A549 (cell line): ENCODE data around the gene SMAD6. TPM values are rescaled to one million over a fixed set of nuclear protein-coding genes. Genes with fewer than 3 reads are reported as not detected.

Experiments
- ATAC-seq, 2 experiments: fragments of 200-7000 bp in 1 of 2; fragments of >200 bp in 1 of 2; cut with Nextera tagmentation in 1 of 2; cut with Tn5 transposase in 1 of 2; 3 replicates each; pipeline versions ENCODE4 v1.8.0 to v1.9.1; 2018 to 2020; ENCODE audit warnings: mild to moderate bottlenecking in 1 of 2, moderate library complexity in 1 of 2
- CTCF ChIA-PET: fragments of 300-600 bp; sonication (Branson Sonifier 250); formaldehyde crosslinking; extraction: SDS; loops from one replicate; lab custom pipeline; 2021; ENCODE audit warnings: antibody characterized with exemption, inconsistent platforms; lab: Yijun Ruan, JAX
- POLR2A ChIA-PET: fragments of 350-600 bp; formaldehyde crosslinking; extraction: SDS; loops from one replicate; lab custom pipeline; 2021; ENCODE audit warnings: antibody characterized with exemption, inconsistent platforms; lab: Yijun Ruan, JAX
- DNase-seq, 2 experiments: peaks; one replicate each; pipeline versions ENCODE4 v3.0.0 to v3.0.0-alpha.2; 2011 to 2016; ENCODE audit warnings: low read depth in 1 of 2, low spot score in 1 of 2
- FAIRE-seq: peaks from 2 replicates; lab custom pipeline; 2011; peaks lifted over from hg19 to GRCh38; lab: Jason Lieb, UNC
- H3K27ac ChIP-seq, 2 experiments: fragments of >200 bp; sonication (Bioruptor Twin); formaldehyde crosslinking; 3 replicates each; pipeline ENCODE4 v1.5.1; 2016 to 2017
- H3K4me1 ChIP-seq: fragments of >200 bp; sonication (Bioruptor Twin); formaldehyde crosslinking; 3 replicates; pipeline ENCODE4 v1.6.1; 2016
- H3K4me2 ChIP-seq: fragments of >200 bp; sonication (Bioruptor Twin); formaldehyde crosslinking; 3 replicates; pipeline ENCODE4 v1.6.1; 2016
- H3K4me3 ChIP-seq: fragments of >200 bp; sonication (Bioruptor Twin); formaldehyde crosslinking; 3 replicates; pipeline ENCODE4 v1.5.1; 2016
- H3K9me3 ChIP-seq: fragments of >200 bp; sonication (Bioruptor Twin); formaldehyde crosslinking; 3 replicates; pipeline ENCODE4 v1.6.1; 2016
- CBX2 ChIP-seq: fragments of 200-600 bp; sonication (generic); IDR thresholded peaks from 2 replicates; pipeline ENCODE4 v1.6.1; 2016; ENCODE audit warnings: low read depth, mild to moderate bottlenecking, borderline replicate concordance
- CEBPB ChIP-seq, 2 experiments: fragments of >200 bp in 1 of 2; sonication (Bioruptor Twin) in 1 of 2; formaldehyde crosslinking in 1 of 2; IDR thresholded peaks; 2 replicates each; pipeline ENCODE4 v1.6.1; 2012 to 2016
- CTCF ChIP-seq: fragments of >200 bp; sonication (Bioruptor Twin); formaldehyde crosslinking; IDR thresholded peaks from 3 replicates; pipeline ENCODE4 v1.5.1; 2016
- E2F6 ChIP-seq: IDR thresholded peaks from 2 replicates; pipeline ENCODE4 v1.6.1; 2012; ENCODE audit warnings: low read depth, borderline replicate concordance
- EHF ChIP-seq: fragments of 250-450 bp; sonication (Bioruptor Pico); IDR thresholded peaks from 2 replicates; pipeline ENCODE4 v1.5.0; 2020; ENCODE audit warnings: mild to moderate bottlenecking
- EP300 ChIP-seq, 2 experiments: fragments of >200 bp; sonication (Bioruptor Twin); formaldehyde crosslinking; IDR thresholded peaks; 2 replicates in 1 of 2; 3 replicates in 1 of 2; pipeline ENCODE4 v1.6.1; 2016 to 2017
- FOXS1 ChIP-seq: fragments of 250-450 bp; sonication (Bioruptor Pico); IDR thresholded peaks from 2 replicates; pipeline ENCODE4 v1.5.0; 2020; ENCODE audit warnings: mild to moderate bottlenecking, moderate library complexity
- GATA3 ChIP-seq: IDR thresholded peaks from 2 replicates; pipeline ENCODE4 v1.6.1; 2012; ENCODE audit warnings: borderline replicate concordance
- HOXB13 ChIP-seq: fragments of 250-450 bp; sonication (Bioruptor Pico); IDR thresholded peaks from 2 replicates; pipeline ENCODE4 v1.5.0; 2020; ENCODE audit warnings: low read depth, mild to moderate bottlenecking, moderate library complexity
- HOXB5 ChIP-seq: fragments of 250-450 bp; sonication (Bioruptor Pico); IDR thresholded peaks from 2 replicates; pipeline ENCODE4 v1.5.0; 2020; ENCODE audit warnings: mild to moderate bottlenecking, moderate library complexity
- JUN ChIP-seq, 2 experiments: fragments of >200 bp; sonication (Bioruptor Twin); formaldehyde crosslinking; IDR thresholded peaks; 2 replicates in 1 of 2; 3 replicates in 1 of 2; pipeline ENCODE4 v1.6.1; 2016 to 2017
- KDM5A ChIP-seq: fragments of 200-600 bp; sonication (generic); IDR thresholded peaks from 2 replicates; pipeline ENCODE4 v1.6.1; 2016; ENCODE audit warnings: antibody characterized with exemption, mild to moderate bottlenecking
- NFE2L2 ChIP-seq: fragments of 150-350 bp; conservative IDR thresholded peaks from 2 replicates; pipeline ENCODE4 v1.6.1; 2014; ENCODE audit warnings: low read length
- PBX3 ChIP-seq: IDR thresholded peaks from 2 replicates; pipeline ENCODE4 v1.6.1; 2012
- POLR2A ChIP-seq: IDR thresholded peaks from 2 replicates; pipeline ENCODE4 v1.6.1; 2012; ENCODE audit warnings: mild to moderate bottlenecking, low read length
- RAD21 ChIP-seq, 2 experiments: fragments of >200 bp in 1 of 2; sonication (Bioruptor Twin) in 1 of 2; formaldehyde crosslinking in 1 of 2; IDR thresholded peaks in 1 of 2; conservative IDR thresholded peaks in 1 of 2; 2 replicates in 1 of 2; 3 replicates in 1 of 2; pipeline ENCODE4 v1.6.1; 2012 to 2018; ENCODE audit warnings: inconsistent platforms in 1 of 2
- RARB ChIP-seq: fragments of 250-450 bp; sonication (Bioruptor Pico); IDR thresholded peaks from 2 replicates; pipeline ENCODE4 v1.8.0; 2021; ENCODE audit warnings: mild to moderate bottlenecking, moderate library complexity
- RFX5 ChIP-seq: fragments of 450-650 bp; IDR thresholded peaks from 2 replicates; pipeline ENCODE4 v1.7.1; 2014; ENCODE audit warnings: antibody characterized with exemption, mild to moderate bottlenecking, moderate library complexity
- SREBF2 ChIP-seq: fragments of 450-650 bp; IDR thresholded peaks from 2 replicates; pipeline ENCODE4 v1.6.1; 2014; ENCODE audit warnings: mild to moderate bottlenecking, moderate library complexity
- TFCP2L1 ChIP-seq: fragments of 250-450 bp; sonication (Bioruptor Pico); IDR thresholded peaks from 2 replicates; pipeline ENCODE4 v1.5.0; 2021; ENCODE audit warnings: mild to moderate bottlenecking
- ZSCAN20 ChIP-seq: fragments of 250-450 bp; sonication (Bioruptor Pico); IDR thresholded peaks from 2 replicates; pipeline ENCODE4 v1.8.0; 2022; ENCODE audit warnings: mild to moderate bottlenecking, moderate library complexity
- WGBS: methylation state at CpG from one replicate; pipeline ENCODE4 v1.1.6; 2017; ENCODE audit errors: missing lambda C conversion rate; 5-methylcytosine and 5-hydroxymethylcytosine counted together
- polyA plus RNA-seq, 4 experiments: library from polyadenylated mRNA; depleted of rRNA in 3 of 4; stranded (reverse); fragments of >200 nt; fragmentation: RNase III in 1 of 4; extraction: RNeasy Plus Mini Kit Qiagen cat#74134 plus additional on column Dnase treatment in 1 of 4; gene quantifications; 2 replicates in 3 of 4; 3 replicates in 1 of 4; pipeline ENCODE4 v1.2.3, GENCODE V29; 2011 to 2017
- TF ChIP-seq, protein P1 (sequence below): IDR thresholded peaks from 2 replicates; pipeline ENCODE4 v1.6.1; 2012
- TF ChIP-seq, protein P2 (sequence below): fragments of 250-450 bp; sonication (Bioruptor Pico); IDR thresholded peaks from 2 replicates; pipeline ENCODE4 v1.5.0; 2020; ENCODE audit warnings: low read depth, mild to moderate bottlenecking, moderate library complexity
- TF ChIP-seq, protein P3 (sequence below): fragments of 450-650 bp; IDR thresholded peaks from 2 replicates; pipeline ENCODE4 v1.6.1; 2014; ENCODE audit warnings: antibody characterized with exemption
- TF ChIP-seq, protein P4 (sequence below): fragments of >200 bp; sonication (Bioruptor Twin); formaldehyde crosslinking; IDR thresholded peaks from 3 replicates; pipeline ENCODE4 v1.6.1; 2016

The SMAD6 gene
- polyA plus RNA-seq, 2 of the 4 experiments (the other 2 are of a cell fraction): 9.6 to 46.6 TPM

GRCh38 chr15:66700412-66700801 is 1.6 kb upstream of the SMAD6 start:
- ATAC-seq (no peak), FAIRE-seq (no peak), DNase-seq (no peak)
- TF ChIP-seq CBX2: no peak
- TF ChIP-seq HOXB5 (CRISPR knock-in tag): no peak
- no peak for TF ChIP-seq HOXB13
- TF ChIP-seq, protein P1, sequence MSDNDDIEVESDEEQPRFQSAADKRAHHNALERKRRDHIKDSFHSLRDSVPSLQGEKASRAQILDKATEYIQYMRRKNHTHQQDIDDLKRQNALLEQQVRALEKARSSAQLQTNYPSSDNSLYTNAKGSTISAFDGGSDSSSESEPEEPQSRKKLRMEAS: 0 out of 2 replicates have a peak, but pooled peaks have one; percentile 6
- TF ChIP-seq EHF (CRISPR knock-in tag): no peak
- TF ChIP-seq SREBF2: no peak
- no peak for TF ChIP-seq ZSCAN20 (CRISPR knock-in tag)
- TF ChIP-seq KDM5A: no peak
- 0 out of 2 replicates have a peak, but pooled peaks have one; percentile 10 for TF ChIP-seq E2F6
- TF ChIP-seq, protein P2, sequence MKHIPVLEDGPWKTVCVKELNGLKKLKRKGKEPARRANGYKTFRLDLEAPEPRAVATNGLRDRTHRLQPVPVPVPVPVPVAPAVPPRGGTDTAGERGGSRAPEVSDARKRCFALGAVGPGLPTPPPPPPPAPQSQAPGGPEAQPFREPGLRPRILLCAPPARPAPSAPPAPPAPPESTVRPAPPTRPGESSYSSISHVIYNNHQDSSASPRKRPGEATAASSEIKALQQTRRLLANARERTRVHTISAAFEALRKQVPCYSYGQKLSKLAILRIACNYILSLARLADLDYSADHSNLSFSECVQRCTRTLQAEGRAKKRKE (CRISPR knock-in tag): no peak
- TF ChIP-seq RAD21 (conservative IDR thresholded peaks at IDR 0.05 in 1 of 2, IDR thresholded peaks at IDR 0.05 in 1 of 2): no peak
- no peak for TF ChIP-seq NFE2L2
- TF ChIP-seq, protein P3, sequence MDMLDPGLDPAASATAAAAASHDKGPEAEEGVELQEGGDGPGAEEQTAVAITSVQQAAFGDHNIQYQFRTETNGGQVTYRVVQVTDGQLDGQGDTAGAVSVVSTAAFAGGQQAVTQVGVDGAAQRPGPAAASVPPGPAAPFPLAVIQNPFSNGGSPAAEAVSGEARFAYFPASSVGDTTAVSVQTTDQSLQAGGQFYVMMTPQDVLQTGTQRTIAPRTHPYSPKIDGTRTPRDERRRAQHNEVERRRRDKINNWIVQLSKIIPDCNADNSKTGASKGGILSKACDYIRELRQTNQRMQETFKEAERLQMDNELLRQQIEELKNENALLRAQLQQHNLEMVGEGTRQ: peak; percentile 23; the same call in 1 of the 2 replicates
- TF ChIP-seq RARB (CRISPR knock-in tag): no peak
- no peak for TF ChIP-seq RFX5
- TF ChIP-seq FOXS1 (CRISPR knock-in tag): no peak
- no peak for TF ChIP-seq POLR2A
- TF ChIP-seq TFCP2L1 (CRISPR knock-in tag): no peak
- ChIA-PET POLR2A (interaction anchor here (0.6 to 7.3 kb wide), 13 partner anchors 11 to 195 kb away, joined by 3 to 94 read pairs (median 4); partner anchors contain the start of gene ZWILCH), CTCF (interaction anchor here (0.6 to 24.6 kb wide), 12 partner anchors 9 to 163 kb away, joined by 3 to 779 read pairs (median 25); no protein-coding TSS in a partner anchor)
- H3K4me2 ChIP-seq: peak overlapping the region; percentile 91
- H3K9me3 ChIP-seq: no peaks in the 10 kb centered on the region
- H3K4me3 ChIP-seq: peak overlapping the region; percentile 90
- H3K27ac ChIP-seq: peak overlapping the region; percentile 83 to 86
- H3K4me1 ChIP-seq: peaks cover 30% of the 10 kb centered on the region
- 3% methylated on average over 13 of the region's 13 CpGs for WGBS

- DNase-seq (peak; percentile 92 to 98), ATAC-seq (peak; percentile 62 to 73), FAIRE-seq (no peak)
- Histone ChIP-seq H3K27ac (peak overlapping the region; percentile 95), H3K4me3 (peak overlapping the region; percentile 90), H3K9me3 (no peaks in the 10 kb centered on the region), H3K4me2 (peak overlapping the region; percentile 97), H3K4me1 (peaks cover 35% of the 10 kb centered on the region)
- CTCF ChIA-PET: interaction anchor here (0.6 to 24.6 kb wide), 14 partner anchors 9 to 163 kb away, joined by 3 to 779 read pairs (median 12); no protein-coding TSS in a partner anchor
- POLR2A ChIA-PET: interaction anchor here (0.6 to 7.3 kb wide), 15 partner anchors 10 to 196 kb away, joined by 3 to 94 read pairs (median 4); partner anchors contain the start of gene ZWILCH
- under 1% methylated on average over 19 of the region's 68 CpGs for WGBS
- TF ChIP-seq RFX5 (0 out of 2 replicates have a peak, but pooled peaks have one; percentile 26), GATA3 (peak; percentile 53; the same call in 1 of the 2 replicates), CTCF (no peak), E2F6 (peak; percentile 80), JUN (IDR thresholded peaks at IDR 0.05) (peak; percentile 30 to 88; a peak in 4 of 5 replicates), CEBPB (IDR thresholded peaks at IDR 0.05) (peak in 1 of 2 experiments; percentile 56; a peak in 2 of 4 replicates), HOXB13 (no peak; the same call in 1 of the 2 replicates), RAD21 (conservative IDR thresholded peaks at IDR 0.05 in 1 of 2, IDR thresholded peaks at IDR 0.05 in 1 of 2) (peak in 1 of 2 experiments; percentile 26; a peak in 2 of 5 replicates), EHF (CRISPR knock-in tag) (no peak), POLR2A (peak; percentile 62), EP300 (IDR thresholded peaks at IDR 0.05) (peak in 1 of 2 experiments; percentile 58; a peak in 1 of 5 replicates), PBX3 (0 out of 2 replicates have a peak, but pooled peaks have one; percentile 49)
- TF ChIP-seq, protein P4, sequence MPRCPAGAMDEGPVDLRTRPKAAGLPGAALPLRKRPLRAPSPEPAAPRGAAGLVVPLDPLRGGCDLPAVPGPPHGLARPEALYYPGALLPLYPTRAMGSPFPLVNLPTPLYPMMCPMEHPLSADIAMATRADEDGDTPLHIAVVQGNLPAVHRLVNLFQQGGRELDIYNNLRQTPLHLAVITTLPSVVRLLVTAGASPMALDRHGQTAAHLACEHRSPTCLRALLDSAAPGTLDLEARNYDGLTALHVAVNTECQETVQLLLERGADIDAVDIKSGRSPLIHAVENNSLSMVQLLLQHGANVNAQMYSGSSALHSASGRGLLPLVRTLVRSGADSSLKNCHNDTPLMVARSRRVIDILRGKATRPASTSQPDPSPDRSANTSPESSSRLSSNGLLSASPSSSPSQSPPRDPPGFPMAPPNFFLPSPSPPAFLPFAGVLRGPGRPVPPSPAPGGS: peak; percentile 82; the same call in 2 of the 3 replicates
- TF ChIP-seq, protein P1: peak; percentile 75
- TF ChIP-seq, protein P2 (CRISPR knock-in tag): no peak
Observed at GRCh38 chr15:66700802-66701421, 1.1 kb upstream of the SMAD6 start.
